Measurements from ENCODE around the gene TFF1. TPM values are rescaled to one million over a fixed set of nuclear protein-coding genes. Genes with fewer than 3 reads are reported as not detected.

The TFF1 gene
- total RNA-seq, 1 donor from 2014 or later = 136 TPM

DNA sequence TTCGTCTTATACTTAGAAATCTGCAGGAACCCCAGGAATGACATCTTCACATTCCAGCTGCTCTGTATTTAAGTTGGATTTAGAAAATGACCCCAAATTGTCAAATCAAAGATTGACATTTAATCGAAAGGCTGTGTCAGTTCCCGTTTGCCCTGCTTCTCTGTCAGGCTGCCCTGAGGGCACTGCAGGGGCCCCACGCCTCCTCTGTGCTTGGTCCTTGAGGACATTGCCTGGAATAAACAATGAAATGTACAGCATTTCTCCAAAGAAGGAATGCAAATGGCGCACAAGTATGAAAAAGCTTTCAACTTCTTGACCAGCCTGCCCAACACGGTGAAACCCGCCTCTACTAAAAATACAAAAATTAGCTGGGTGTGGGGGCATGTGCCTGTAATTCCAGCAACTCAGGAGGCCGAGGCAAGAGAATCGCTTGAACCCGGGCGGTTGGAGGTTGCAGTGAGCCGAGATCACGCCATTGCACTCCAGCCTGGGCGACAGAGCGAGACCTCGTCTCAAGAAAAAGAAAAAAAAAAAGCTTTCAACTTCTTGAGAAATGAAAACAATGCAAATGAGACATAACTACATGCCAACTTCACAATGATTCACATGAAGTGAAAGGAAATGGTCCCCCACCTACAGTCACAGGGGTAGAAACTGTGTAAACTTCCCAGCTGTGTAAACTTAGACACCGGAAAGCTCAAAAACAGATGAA is 26.6 kb upstream of the TFF1 start:
- no peaks in the 10 kb centered on the region for H3K27me3 Mint-ChIP-seq
- H3K4me3 Mint-ChIP-seq = no peak overlapping the region
- H3K9me3 Mint-ChIP-seq = no peaks in the 10 kb centered on the region
- TF ChIP-seq, protein P1, sequence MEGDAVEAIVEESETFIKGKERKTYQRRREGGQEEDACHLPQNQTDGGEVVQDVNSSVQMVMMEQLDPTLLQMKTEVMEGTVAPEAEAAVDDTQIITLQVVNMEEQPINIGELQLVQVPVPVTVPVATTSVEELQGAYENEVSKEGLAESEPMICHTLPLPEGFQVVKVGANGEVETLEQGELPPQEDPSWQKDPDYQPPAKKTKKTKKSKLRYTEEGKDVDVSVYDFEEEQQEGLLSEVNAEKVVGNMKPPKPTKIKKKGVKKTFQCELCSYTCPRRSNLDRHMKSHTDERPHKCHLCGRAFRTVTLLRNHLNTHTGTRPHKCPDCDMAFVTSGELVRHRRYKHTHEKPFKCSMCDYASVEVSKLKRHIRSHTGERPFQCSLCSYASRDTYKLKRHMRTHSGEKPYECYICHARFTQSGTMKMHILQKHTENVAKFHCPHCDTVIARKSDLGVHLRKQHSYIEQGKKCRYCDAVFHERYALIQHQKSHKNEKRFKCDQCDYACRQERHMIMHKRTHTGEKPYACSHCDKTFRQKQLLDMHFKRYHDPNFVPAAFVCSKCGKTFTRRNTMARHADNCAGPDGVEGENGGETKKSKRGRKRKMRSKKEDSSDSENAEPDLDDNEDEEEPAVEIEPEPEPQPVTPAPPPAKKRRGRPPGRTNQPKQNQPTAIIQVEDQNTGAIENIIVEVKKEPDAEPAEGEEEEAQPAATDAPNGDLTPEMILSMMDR (conservative IDR thresholded peaks at IDR 0.05) = no peak
- H3K27ac Mint-ChIP-seq = no peak overlapping the region
- no peaks in the 10 kb centered on the region for H3K36me3 Mint-ChIP-seq
- H3K4me1 Mint-ChIP-seq (ENCODE audit: unreplicated experiment) = peaks cover 21% of the 10 kb centered on the region
- no peak for DNase-seq (ENCODE audit: extremely low spot score, unreplicated experiment)

DNA sequence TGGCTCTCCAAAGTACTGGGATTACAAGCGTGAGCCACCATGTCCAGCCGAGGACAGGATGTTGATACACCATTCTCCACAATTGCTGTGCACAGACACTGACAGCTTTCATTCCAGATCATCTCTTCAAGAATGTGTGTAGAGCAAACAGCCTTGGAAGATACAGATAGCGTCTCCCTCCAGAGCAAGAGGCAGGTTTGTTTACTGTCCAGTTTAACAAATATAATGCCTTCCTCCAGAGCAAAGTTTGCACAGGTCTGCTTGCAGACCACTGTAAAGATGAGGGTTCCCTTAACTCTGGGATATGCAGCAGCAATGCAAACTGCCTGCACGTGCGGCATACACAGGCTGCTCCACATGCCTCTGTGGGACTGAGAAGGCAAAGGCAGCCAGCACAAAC is 25.0 kb upstream of the TFF1 start:
- Mint-ChIP-seq H3K4me1 (ENCODE audit: unreplicated experiment) (peaks cover 27% of the 10 kb centered on the region), H3K4me3 (no peak overlapping the region), H3K27ac (no peak overlapping the region), H3K36me3 (no peaks in the 10 kb centered on the region), H3K9me3 (no peaks in the 10 kb centered on the region), H3K27me3 (no peaks in the 10 kb centered on the region)
- no peak for DNase-seq (ENCODE audit: extremely low spot score, unreplicated experiment)
- TF ChIP-seq, protein P1 (conservative IDR thresholded peaks at IDR 0.05) = no peak

DNA sequence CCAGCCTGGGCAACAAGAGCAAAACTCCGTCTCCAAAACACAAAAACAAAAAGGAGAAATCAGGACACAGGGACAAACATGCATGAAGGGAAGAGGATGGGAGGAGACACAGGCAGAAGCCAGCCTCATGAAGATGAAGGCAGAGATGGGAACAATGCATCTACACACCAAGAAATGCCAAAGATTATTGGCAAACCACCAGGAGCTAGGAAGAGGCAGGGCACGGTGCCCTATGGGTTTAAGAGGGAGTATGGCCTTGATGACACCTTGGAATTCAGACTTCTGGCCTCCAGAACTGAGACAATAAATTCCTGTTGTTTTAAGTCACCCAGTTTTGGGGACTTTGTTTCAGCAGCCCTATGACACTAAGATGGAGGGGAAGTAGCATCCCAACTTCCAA is 24.4 kb upstream of the TFF1 start:
- no peaks in the 10 kb centered on the region for H3K9me3 Mint-ChIP-seq
- no peak for DNase-seq (ENCODE audit: extremely low spot score, unreplicated experiment)
- H3K4me1 Mint-ChIP-seq (ENCODE audit: unreplicated experiment) = peaks cover 27% of the 10 kb centered on the region
- H3K27ac Mint-ChIP-seq = no peak overlapping the region
- TF ChIP-seq, protein P1 (conservative IDR thresholded peaks at IDR 0.05) = no peak
- H3K36me3 Mint-ChIP-seq = no peaks in the 10 kb centered on the region
- H3K4me3 Mint-ChIP-seq = no peak overlapping the region
- no peaks in the 10 kb centered on the region for H3K27me3 Mint-ChIP-seq

DNA sequence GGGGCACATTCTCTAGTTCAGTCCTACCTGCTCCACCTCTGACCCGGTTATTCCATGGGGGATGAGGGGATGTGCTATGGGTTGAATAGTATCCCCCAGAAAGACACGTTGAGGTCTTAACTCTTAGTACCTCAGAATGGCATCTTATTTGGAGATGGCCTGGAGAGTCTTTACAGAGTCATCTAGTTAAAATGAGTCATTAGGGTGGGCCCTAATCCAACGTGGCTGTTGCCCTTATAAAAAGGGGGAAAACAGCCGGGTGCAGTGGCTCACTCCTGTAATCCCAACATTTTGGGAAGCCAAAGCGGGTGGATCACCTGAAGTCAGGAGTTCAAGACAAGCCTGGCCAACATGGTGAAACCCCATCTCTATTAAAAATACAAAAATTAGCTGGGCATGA is 23.9 kb upstream of the TFF1 start:
- Mint-ChIP-seq H3K4me1 (ENCODE audit: unreplicated experiment) (peaks cover 28% of the 10 kb centered on the region), H3K27ac (no peak overlapping the region)
- DNase-seq (ENCODE audit: extremely low spot score, unreplicated experiment) = no peak

DNA sequence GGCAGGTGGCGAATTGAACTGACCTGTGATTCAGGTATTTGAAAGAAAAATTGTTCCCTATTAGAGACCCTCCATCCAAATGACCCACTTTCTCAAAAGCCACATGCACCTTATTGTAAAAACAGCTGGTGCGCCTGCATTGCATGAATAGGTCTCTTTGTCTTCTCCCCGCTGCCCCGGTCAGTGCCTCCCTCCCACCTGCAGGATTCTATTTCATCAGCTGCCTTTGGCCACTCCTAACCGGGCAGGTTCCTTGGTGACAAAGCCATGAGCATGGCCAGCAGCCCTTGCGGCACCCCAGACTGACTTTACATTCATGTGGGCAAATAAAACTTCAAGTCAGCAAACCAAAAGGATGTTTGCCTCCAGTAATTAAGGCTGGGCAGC is 23.1 kb upstream of the TFF1 start:
- no peak for DNase-seq (ENCODE audit: extremely low spot score, unreplicated experiment)
- no peaks in the 10 kb centered on the region for H3K27me3 Mint-ChIP-seq
- H3K27ac Mint-ChIP-seq = peak overlapping the region; percentile 85
- no peaks in the 10 kb centered on the region for H3K9me3 Mint-ChIP-seq
- no peaks in the 10 kb centered on the region for H3K36me3 Mint-ChIP-seq
- peaks cover 31% of the 10 kb centered on the region for H3K4me1 Mint-ChIP-seq (ENCODE audit: unreplicated experiment)
- TF ChIP-seq, protein P1 (conservative IDR thresholded peaks at IDR 0.05) = no peak
- peak overlapping the region; percentile 71 for H3K4me3 Mint-ChIP-seq

More for the DNA sequence above, 23.9 kb upstream of the TFF1 start:
- no peaks in the 10 kb centered on the region for H3K36me3 Mint-ChIP-seq
- H3K4me3 Mint-ChIP-seq = no peak overlapping the region
- H3K27me3 Mint-ChIP-seq = no peaks in the 10 kb centered on the region
- TF ChIP-seq, protein P1 (conservative IDR thresholded peaks at IDR 0.05) = no peak
- no peaks in the 10 kb centered on the region for H3K9me3 Mint-ChIP-seq
